Parathyroid adenoma (tissue), 2 donors: ENCODE results near the gene UBQLN3.

Experiments
- H2AFZ ChIP-seq: fragments of 300-600 bp; sonication (generic); one replicate; pipeline ENCODE4 v1.7.0; 2017; ENCODE audit warnings: antibody characterized with exemption, mild to moderate bottlenecking
- H3K27ac ChIP-seq: fragments of 300-600 bp; sonication (generic); one replicate; pipeline ENCODE4 v1.7.0; 2017
- H3K27me3 ChIP-seq: fragments of 300-600 bp; sonication (generic); one replicate; pipeline ENCODE4 v1.7.0; 2017; ENCODE audit warnings: low read length; ENCODE audit not compliant: control insufficient read depth, insufficient read depth
- H3K36me3 ChIP-seq: fragments of 300-600 bp; sonication (generic); one replicate; pipeline ENCODE4 v1.7.0; 2017; ENCODE audit warnings: low read length; ENCODE audit not compliant: control insufficient read depth, insufficient read depth
- H3K4me1 ChIP-seq: fragments of 300-600 bp; sonication (generic); one replicate; pipeline ENCODE4 v1.7.0; 2017; ENCODE audit warnings: control low read depth
- H3K4me2 ChIP-seq: fragments of 300-600 bp; sonication (generic); one replicate; pipeline ENCODE4 v1.7.0; 2017; ENCODE audit warnings: low read length
- H3K4me3 ChIP-seq: fragments of 300-600 bp; sonication (generic); one replicate; pipeline ENCODE4 v1.7.0; 2017; ENCODE audit warnings: low read depth, low read length
- H3K79me2 ChIP-seq: fragments of 300-600 bp; sonication (generic); one replicate; pipeline ENCODE4 v1.7.0; 2017; ENCODE audit warnings: control low read depth
- H3K9ac ChIP-seq: fragments of 300-600 bp; sonication (generic); one replicate; pipeline ENCODE4 v1.7.0; 2017; ENCODE audit warnings: mild to moderate bottlenecking
- H3K9me3 ChIP-seq: fragments of 300-600 bp; sonication (generic); one replicate; pipeline ENCODE4 v1.7.0; 2017; ENCODE audit warnings: low read length; ENCODE audit not compliant: control insufficient read depth
- CTCF ChIP-seq: fragments of 300-600 bp; sonication (generic); IDR thresholded peaks from one replicate; pipeline ENCODE4 v1.7.0; 2017; ENCODE audit warnings: antibody characterized with exemption, mild to moderate bottlenecking
- donor health status: primary hyperparathyroidism.

UBQLN3 gene

GRCh38 chr11:5534046-5534445, 24.3 kb upstream of the UBQLN3 start:
- no peak for TF ChIP-seq CTCF
- H3K79me2 ChIP-seq: no peaks in the 10 kb centered on the region
- H3K9ac ChIP-seq: no peak overlapping the region

GRCh38 chr11:5531053-5531831, 21.5 kb upstream of the UBQLN3 start:
- Histone ChIP-seq H3K27me3 (no peaks in the 10 kb centered on the region), H3K9me3 (no peaks in the 10 kb centered on the region), H3K36me3 (no peaks in the 10 kb centered on the region), H3K9ac (no peak overlapping the region), H3K4me3 (no peak overlapping the region), H3K4me1 (no peaks in the 10 kb centered on the region), H2AFZ (no peak overlapping the region), H3K27ac (no peak overlapping the region), H3K4me2 (no peak overlapping the region), H3K79me2 (no peaks in the 10 kb centered on the region)
- no peak for TF ChIP-seq CTCF

More at GRCh38 chr11:5534046-5534445, 24.3 kb upstream of the UBQLN3 start:
- Histone ChIP-seq H3K27me3 (no peaks in the 10 kb centered on the region), H3K4me3 (no peak overlapping the region), H2AFZ (no peak overlapping the region), H3K9me3 (no peaks in the 10 kb centered on the region), H3K27ac (no peak overlapping the region), H3K4me1 (no peaks in the 10 kb centered on the region), H3K4me2 (no peak overlapping the region), H3K36me3 (no peaks in the 10 kb centered on the region)

GRCh38 chr11:5528495-5528894, 18.7 kb upstream of the UBQLN3 start:
- no peaks in the 10 kb centered on the region for H3K4me1 ChIP-seq
- H3K9ac ChIP-seq: no peak overlapping the region
- no peak overlapping the region for H3K4me2 ChIP-seq
- H3K36me3 ChIP-seq: no peaks in the 10 kb centered on the region
- H3K27me3 ChIP-seq: no peaks in the 10 kb centered on the region
- TF ChIP-seq CTCF: no peak
- no peak overlapping the region for H2AFZ ChIP-seq
- H3K4me3 ChIP-seq: no peak overlapping the region
- no peaks in the 10 kb centered on the region for H3K79me2 ChIP-seq
- H3K27ac ChIP-seq: no peak overlapping the region
- H3K9me3 ChIP-seq: no peaks in the 10 kb centered on the region

- Histone ChIP-seq H3K27ac (no peak overlapping the region), H3K36me3 (no peaks in the 10 kb centered on the region), H3K9me3 (no peaks in the 10 kb centered on the region), H3K4me3 (no peak overlapping the region), H3K79me2 (no peaks in the 10 kb centered on the region), H3K9ac (no peak overlapping the region), H3K4me2 (no peak overlapping the region), H2AFZ (no peak overlapping the region), H3K27me3 (no peaks in the 10 kb centered on the region), H3K4me1 (no peaks in the 10 kb centered on the region)
- no peak for TF ChIP-seq CTCF
These were observed 18.0 kb upstream of the UBQLN3 start for GRCh38 chr11:5527716-5528115.

GRCh38 chr11:5524756-5525155, 15.0 kb upstream of the UBQLN3 start:
- Histone ChIP-seq H3K4me3 (no peak overlapping the region), H3K79me2 (no peaks in the 10 kb centered on the region), H2AFZ (no peak overlapping the region), H3K36me3 (no peaks in the 10 kb centered on the region), H3K27ac (no peak overlapping the region), H3K4me2 (no peak overlapping the region), H3K9me3 (no peaks in the 10 kb centered on the region), H3K27me3 (no peaks in the 10 kb centered on the region), H3K4me1 (no peaks in the 10 kb centered on the region), H3K9ac (no peak overlapping the region)
- TF ChIP-seq CTCF: no peak
